WTC11 (cell line): ENCODE data around the gene ZNF574. TPM values are rescaled to one million over a fixed set of nuclear protein-coding genes. Genes with fewer than 3 reads are reported as not detected.
A peak's percentile ranks its signal among the peaks of the same experiment; 100 is the strongest.

Experiments used
- ATAC-seq: fragments of 200-7000 bp; cut with Tn5 transposase; 2 replicates; pipeline ENCODE4 v1.10.0; 2021; ENCODE audit warnings: mild to moderate bottlenecking, moderate library complexity
- CTCF ChIA-PET: fragments of 300-600 bp; sonication (Branson Sonifier 250); formaldehyde crosslinking; loops from one replicate; lab custom pipeline; 2021; ENCODE audit warnings: antibody characterized with exemption; lab: Charles Lee
- POLR2A ChIA-PET: fragments of 350-600 bp; sonication (Branson Sonifier 250); formaldehyde crosslinking; loops from one replicate; lab custom pipeline; 2021; ENCODE audit warnings: antibody characterized with exemption; lab: Charles Lee
- DNase-seq: peaks from one replicate; pipeline ENCODE4 v3.0.0; 2021; ENCODE audit warnings: low spot score
- H3K27ac Mint-ChIP-seq: 2 replicates; pipeline ENCODE4 v1.8.0; 2021; ENCODE audit warnings: mixed read lengths
- H3K27me3 Mint-ChIP-seq: 2 replicates; pipeline ENCODE4 v1.8.0; 2021; ENCODE audit warnings: low read depth, mild to moderate bottlenecking, moderate library complexity, mixed read lengths
- H3K36me3 Mint-ChIP-seq: 2 replicates; pipeline ENCODE4 v1.8.0; 2021; ENCODE audit warnings: mixed read lengths
- H3K4me1 Mint-ChIP-seq: 2 replicates; pipeline ENCODE4 v1.8.0; 2022; ENCODE audit warnings: mixed read lengths
- H3K4me3 Mint-ChIP-seq: 2 replicates; pipeline ENCODE4 v1.8.0; 2021; ENCODE audit warnings: mild to moderate bottlenecking, moderate library complexity, mixed read lengths
- H3K9me3 Mint-ChIP-seq: 2 replicates; pipeline ENCODE4 v1.8.0; 2021; ENCODE audit warnings: mixed read lengths
- AFF4 ChIP-seq: sonication (generic); formaldehyde crosslinking; IDR thresholded peaks from 2 replicates; pipeline ENCODE4 v1.8.1; 2023; ENCODE audit warnings: mild to moderate bottlenecking, missing genetic modification reagents, borderline replicate concordance
- ATF2 ChIP-seq: sonication (generic); formaldehyde crosslinking; IDR thresholded peaks from 2 replicates; pipeline ENCODE4 v1.8.1; 2022; ENCODE audit warnings: low read depth, missing genetic modification reagents, borderline replicate concordance
- CREB1 ChIP-seq: sonication (generic); formaldehyde crosslinking; IDR thresholded peaks from 2 replicates; pipeline ENCODE4 v1.8.0; 2023; ENCODE audit warnings: mild to moderate bottlenecking, missing genetic modification reagents
- EMX1 ChIP-seq: fragments of 250-450 bp; sonication (Bioruptor Pico); IDR thresholded peaks from 2 replicates; pipeline ENCODE4 v1.8.0; 2021; ENCODE audit warnings: mild to moderate bottlenecking
- HMGA2 ChIP-seq: fragments of 250-450 bp; sonication (Bioruptor Pico); IDR thresholded peaks from 2 replicates; pipeline ENCODE4 v1.4.0; 2021; ENCODE audit warnings: mild to moderate bottlenecking, moderate library complexity
- HMGXB4 ChIP-seq: sonication (generic); formaldehyde crosslinking; IDR thresholded peaks from 2 replicates; pipeline ENCODE4 v1.8.1; 2023; ENCODE audit warnings: mild to moderate bottlenecking, moderate library complexity, missing genetic modification reagents
- KAT7 ChIP-seq: sonication (generic); formaldehyde crosslinking; IDR thresholded peaks from 2 replicates; pipeline ENCODE4 v1.8.1; 2023; ENCODE audit warnings: missing genetic modification reagents, mild to moderate bottlenecking, borderline replicate concordance
- MXD4 ChIP-seq: fragments of 250-450 bp; sonication (Bioruptor Pico); IDR thresholded peaks from 2 replicates; pipeline ENCODE4 v1.8.0; 2021; ENCODE audit warnings: mild to moderate bottlenecking, moderate library complexity, borderline replicate concordance
- NFATC4 ChIP-seq: fragments of 250-450 bp; sonication (Bioruptor Pico); IDR thresholded peaks from 2 replicates; pipeline ENCODE4 v1.9.0; 2021; ENCODE audit warnings: mild to moderate bottlenecking
- NR1H2 ChIP-seq: sonication (generic); formaldehyde crosslinking; IDR thresholded peaks from 2 replicates; pipeline ENCODE4 v1.9.0; 2021; ENCODE audit warnings: mild to moderate bottlenecking, moderate library complexity, missing genetic modification reagents
- RORB ChIP-seq: fragments of 250-450 bp; sonication (Bioruptor Pico); IDR thresholded peaks from 2 replicates; pipeline ENCODE4 v1.9.0; 2021; ENCODE audit warnings: mild to moderate bottlenecking
- SMAD3 ChIP-seq: sonication (generic); formaldehyde crosslinking; IDR thresholded peaks from 2 replicates; pipeline ENCODE4 v1.8.0; 2022; ENCODE audit warnings: missing genetic modification reagents, mild to moderate bottlenecking, borderline replicate concordance
- SOX15 ChIP-seq: fragments of 250-450 bp; sonication (Bioruptor Pico); IDR thresholded peaks from 2 replicates; pipeline ENCODE4 v1.9.0; 2021; ENCODE audit warnings: mild to moderate bottlenecking
- TCF7 ChIP-seq: sonication (generic); formaldehyde crosslinking; IDR thresholded peaks from 2 replicates; pipeline ENCODE4 v1.8.0; 2022; ENCODE audit warnings: mild to moderate bottlenecking, low read depth, missing genetic modification reagents, moderate library complexity
- ZNF121 ChIP-seq: sonication (generic); formaldehyde crosslinking; IDR thresholded peaks from 2 replicates; pipeline ENCODE4 v1.8.0; 2023; ENCODE audit warnings: missing genetic modification reagents
- ZNF232 ChIP-seq: sonication (generic); formaldehyde crosslinking; IDR thresholded peaks from 2 replicates; pipeline ENCODE4 v1.8.0; 2022; ENCODE audit warnings: mild to moderate bottlenecking, missing genetic modification reagents
- ZNF416 ChIP-seq: fragments of 250-450 bp; sonication (Bioruptor Pico); IDR thresholded peaks from 2 replicates; pipeline ENCODE4 v1.9.0; 2021; ENCODE audit warnings: mild to moderate bottlenecking, inconsistent platforms
- ZNF423 ChIP-seq: fragments of 250-450 bp; sonication (Bioruptor Pico); IDR thresholded peaks from 2 replicates; pipeline ENCODE4 v2.1.2; 2022; ENCODE audit warnings: mild to moderate bottlenecking, moderate library complexity
- total RNA-seq: library from RNA; stranded (reverse); gene quantifications from 3 replicates; pipeline ENCODE4 v1.2.3, GENCODE V29; 2021

ZNF574 gene
- total RNA-seq, 1 experiment from 2014 or later, result 30.6 TPM

GRCh38 chr19:42074513-42075363 lies 1.2 kb upstream of the ZNF574 start:
- no peaks in the 10 kb centered on the region for H3K27me3 Mint-ChIP-seq
- H3K9me3 Mint-ChIP-seq, result no peaks in the 10 kb centered on the region
- H3K27ac Mint-ChIP-seq, result peak overlapping the region; percentile 100
- 0 out of 2 replicates have a peak, but pooled peaks have one; percentile 11 for TF ChIP-seq ZNF121 (CRISPR knock-in tag)
- TF ChIP-seq AFF4, result no peak
- ChIA-PET CTCF (no interaction called here), POLR2A (no interaction called here)
- H3K4me1 Mint-ChIP-seq, result peaks cover 46% of the 10 kb centered on the region
- H3K36me3 Mint-ChIP-seq, result peaks cover 15% of the 10 kb centered on the region
- no peak for ATAC-seq
- DNase-seq, result no peak
- peak overlapping the region; percentile 99 for H3K4me3 Mint-ChIP-seq

- Mint-ChIP-seq H3K27ac (peak overlapping the region; percentile 100), H3K4me3 (peak overlapping the region; percentile 99), H3K27me3 (no peaks in the 10 kb centered on the region), H3K4me1 (peaks cover 45% of the 10 kb centered on the region), H3K9me3 (no peaks in the 10 kb centered on the region), H3K36me3 (peaks cover 21% of the 10 kb centered on the region)
- POLR2A ChIA-PET, result no interaction called here
- DNase-seq (no peak), ATAC-seq (no peak)
- CTCF ChIA-PET, result no interaction called here
- TF ChIP-seq EMX1 (CRISPR knock-in tag) (0 out of 2 replicates have a peak, but pooled peaks have one; percentile 52), SOX15 (CRISPR knock-in tag) (no peak)
- TF ChIP-seq, all 79 proteins: peak for 1
Observed at GRCh38 chr19:42075364-42075615, 676 bp upstream of the ZNF574 start.

- ATAC-seq, result peak; percentile 5; the same call in 1 of the 2 replicates
- TF ChIP-seq TCF7 (CRISPR knock-in tag) (0 out of 2 replicates have a peak, but pooled peaks have one; percentile 35), HMGXB4 (CRISPR knock-in tag) (no peak), KAT7 (CRISPR knock-in tag) (no peak), ZNF416 (CRISPR knock-in tag) (no peak), SMAD3 (CRISPR knock-in tag) (0 out of 2 replicates have a peak, but pooled peaks have one; percentile 1)
- TF ChIP-seq, all 79 proteins: peak for 2
- no peaks in the 10 kb centered on the region for H3K9me3 Mint-ChIP-seq
- peaks cover 28% of the 10 kb centered on the region for H3K36me3 Mint-ChIP-seq
- H3K27ac Mint-ChIP-seq, result peak overlapping the region; percentile 69
- H3K4me3 Mint-ChIP-seq, result peak overlapping the region; percentile 93
- peaks cover 35% of the 10 kb centered on the region for H3K4me1 Mint-ChIP-seq
- H3K27me3 Mint-ChIP-seq, result no peaks in the 10 kb centered on the region
- DNase-seq, result peak; percentile 65
- ChIA-PET CTCF (interaction anchor here (0.7 to 1.5 kb wide), 6 partner anchors 39 to 344 kb away, joined by 3 to 7 read pairs (median 3); no protein-coding TSS in a partner anchor), POLR2A (interaction anchor here (0.6 to 1.0 kb wide), 2 partner anchors 19 to 21 kb away, joined by 4 to 7 read pairs; no protein-coding TSS in a partner anchor)
Observed at GRCh38 chr19:42076380-42076944, 496 bp downstream of the ZNF574 start.

GRCh38 chr19:42078058-42078457 lies 2.1 kb downstream of the ZNF574 start:
- Mint-ChIP-seq H3K36me3 (peaks cover 35% of the 10 kb centered on the region), H3K9me3 (no peaks in the 10 kb centered on the region), H3K27me3 (no peaks in the 10 kb centered on the region), H3K27ac (peak overlapping the region; percentile 47), H3K4me1 (peaks cover 31% of the 10 kb centered on the region), H3K4me3 (peak overlapping the region; percentile 93)
- no peak for TF ChIP-seq HMGA2 (CRISPR knock-in tag)
- no peak for TF ChIP-seq MXD4 (CRISPR knock-in tag)
- no peak for TF ChIP-seq RORB
- TF ChIP-seq NFATC4 (CRISPR knock-in tag), result no peak
- TF ChIP-seq ZNF423 (CRISPR knock-in tag), result no peak
- TF ChIP-seq ZNF232 (CRISPR knock-in tag), result no peak
- no peak for TF ChIP-seq ATF2 (CRISPR knock-in tag)
- TF ChIP-seq ZNF416 (CRISPR knock-in tag), result no peak
- TF ChIP-seq NR1H2 (CRISPR knock-in tag), result no peak
- TF ChIP-seq CREB1 (CRISPR knock-in tag), result no peak
- ChIA-PET CTCF (interaction anchor here (2.0 kb wide), 1 partner anchor 43 kb away, joined by 6 read pairs; no protein-coding TSS in a partner anchor), POLR2A (no interaction called here)
- no peak for DNase-seq
- no peak for ATAC-seq
